Femur (tissue), 1 donor: ENCODE data around the gene KCTD20.
A peak's percentile ranks its signal among the peaks of the same experiment; 100 is the strongest.
"Not testable (repeated sequence)": the region's sequence is repeated elsewhere in the genome, so short reads cannot be mapped to it uniquely, and the experiment has no call there.

Source experiments
- DNase-seq: peaks from one replicate; pipeline ENCODE4 v3.0.0-alpha.2; 2017

The KCTD20 gene

DNA sequence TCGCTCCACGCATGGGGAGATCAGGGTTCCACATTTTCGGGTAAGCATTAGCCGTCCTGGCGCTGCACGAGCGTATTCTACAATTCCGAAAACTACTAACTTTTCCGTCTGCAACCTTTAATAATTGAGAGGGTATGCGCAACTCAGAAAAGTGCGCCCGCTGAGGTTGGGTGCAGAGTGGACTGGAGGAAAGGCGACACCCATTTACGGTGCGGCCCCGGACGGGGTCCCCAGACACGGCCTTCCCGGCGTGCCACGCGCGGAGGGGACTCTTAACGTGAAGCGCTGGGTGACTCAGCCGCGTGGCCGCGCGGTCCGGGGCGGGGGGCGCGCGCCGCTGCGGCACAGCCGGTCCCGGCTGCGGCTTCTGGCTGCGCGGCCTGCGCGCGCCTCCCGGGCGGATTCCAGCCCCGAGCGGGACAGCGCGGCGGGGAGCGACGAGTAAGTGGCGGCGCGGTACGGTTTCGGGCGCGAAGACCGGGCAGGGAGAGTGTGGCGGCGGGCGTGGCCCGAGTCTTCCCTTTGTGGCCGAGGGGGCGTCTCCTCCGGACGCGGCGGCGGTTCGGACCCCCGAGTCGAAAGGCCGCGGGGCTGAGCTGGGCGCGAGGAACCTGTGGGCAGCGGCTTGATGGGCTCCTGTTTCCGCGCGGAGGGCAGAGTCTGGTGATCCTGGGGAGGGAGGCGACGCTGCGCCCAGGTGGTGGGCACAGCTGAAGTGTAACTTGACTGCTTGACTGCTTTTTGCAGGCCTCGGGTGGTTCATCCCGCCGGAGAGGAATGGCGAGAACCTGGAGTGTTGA is at the start of gene KCTD20, which contains the start of gene PXT1:
KCTD20 (plus strand) TSS at position 330 of the 800 bp plus-strand sequence. CDS start 27,098 bp downstream, outside the sequence.
PXT1 (minus strand) TSS at position 184 of the 800 bp plus-strand sequence. CDS start 16,772 bp downstream, outside the sequence.
- peak; percentile 92 for DNase-seq

DNA sequence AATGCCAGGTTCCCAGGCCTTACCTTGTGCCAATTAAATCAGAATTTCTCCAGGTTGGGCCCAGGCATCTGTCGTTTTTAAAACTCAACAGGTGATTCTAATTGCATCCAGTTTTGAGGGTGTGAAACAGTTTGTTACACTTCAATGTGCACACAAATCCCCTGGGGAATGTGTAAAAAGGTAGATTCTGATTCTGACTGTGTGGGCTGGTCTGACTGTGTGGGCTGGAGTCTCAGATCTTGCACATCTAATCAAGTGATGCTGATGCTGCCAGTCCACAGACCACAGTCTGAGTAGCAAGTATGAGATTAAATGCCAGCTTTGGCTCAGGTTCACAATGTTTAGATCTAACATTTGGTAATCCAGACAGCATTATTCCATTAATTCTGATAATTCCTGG is 42.8 kb upstream of the KCTD20 start:
- DNase-seq, result no peak

DNA sequence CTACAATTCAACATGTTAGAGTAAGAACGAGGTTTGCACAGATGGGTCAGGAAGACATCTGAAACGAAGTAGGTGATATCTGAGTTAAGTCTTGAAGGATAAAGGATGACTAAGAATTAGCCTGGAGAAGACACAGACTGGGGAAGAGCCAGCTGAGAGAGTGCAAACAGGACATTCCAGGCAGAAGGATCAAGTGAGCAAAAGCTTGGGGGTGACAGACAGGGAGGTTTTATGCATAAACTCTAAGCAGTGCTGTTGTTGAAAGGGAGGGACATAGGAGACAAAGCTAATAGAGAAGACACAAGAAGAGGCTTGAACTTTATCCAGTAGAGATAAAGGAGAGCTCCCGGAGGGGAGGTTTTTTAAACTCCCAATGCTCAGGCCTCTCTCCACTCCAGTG is 40.3 kb upstream of the KCTD20 start:
- no peak for DNase-seq

- no peak for DNase-seq
Measured at GRCh38 chr6:36404164-36404563, 38.6 kb upstream of the KCTD20 start.

- not testable (repeated sequence) for DNase-seq
Measured at GRCh38 chr6:36409718-36410117, 33.1 kb upstream of the KCTD20 start.

- DNase-seq, result no peak
Measured at GRCh38 chr6:36413489-36414480, 29.0 kb upstream of the KCTD20 start.

- no peak for DNase-seq
Measured at GRCh38 chr6:36414481-36414880, 28.3 kb upstream of the KCTD20 start.

DNA sequence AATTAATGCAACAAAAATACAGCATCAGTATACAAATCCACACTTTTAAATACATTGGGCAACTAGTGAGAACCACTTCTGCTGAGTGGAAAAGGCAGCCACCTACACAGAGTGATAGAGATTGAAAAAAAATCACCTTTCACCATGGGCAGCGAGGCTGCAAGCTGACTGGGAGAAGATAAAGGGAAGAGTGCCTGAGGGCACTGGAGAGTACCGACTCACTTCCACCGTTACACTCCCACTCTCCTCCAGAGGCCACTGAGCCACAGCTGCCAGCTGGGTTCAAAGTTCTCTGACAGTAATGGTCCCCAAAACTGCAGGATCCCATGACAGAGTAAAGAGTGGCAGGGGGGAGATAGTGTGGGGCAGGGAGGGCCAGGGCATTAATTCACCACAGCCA is 24.2 kb upstream of the KCTD20 start:
- DNase-seq, result no peak

DNA sequence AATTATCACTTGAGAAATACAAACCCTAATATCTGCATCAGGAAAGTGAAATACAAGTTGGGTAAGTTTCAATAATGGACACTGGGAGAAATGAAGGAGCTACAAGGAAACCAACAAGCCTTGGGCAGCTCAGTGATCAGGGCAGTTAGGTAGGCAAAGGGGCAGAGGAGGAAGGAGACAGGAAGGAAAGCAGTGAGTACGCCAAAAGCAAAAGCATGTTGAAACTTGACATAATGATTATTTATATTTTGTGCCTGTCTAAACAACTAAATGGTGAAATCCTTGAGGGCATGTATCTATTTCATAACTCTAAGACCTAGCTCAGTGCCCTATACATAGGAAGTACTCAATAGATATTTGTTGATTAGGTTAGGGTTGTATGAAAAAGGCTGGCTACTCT is 23.5 kb upstream of the KCTD20 start:
- DNase-seq, result no peak

DNA sequence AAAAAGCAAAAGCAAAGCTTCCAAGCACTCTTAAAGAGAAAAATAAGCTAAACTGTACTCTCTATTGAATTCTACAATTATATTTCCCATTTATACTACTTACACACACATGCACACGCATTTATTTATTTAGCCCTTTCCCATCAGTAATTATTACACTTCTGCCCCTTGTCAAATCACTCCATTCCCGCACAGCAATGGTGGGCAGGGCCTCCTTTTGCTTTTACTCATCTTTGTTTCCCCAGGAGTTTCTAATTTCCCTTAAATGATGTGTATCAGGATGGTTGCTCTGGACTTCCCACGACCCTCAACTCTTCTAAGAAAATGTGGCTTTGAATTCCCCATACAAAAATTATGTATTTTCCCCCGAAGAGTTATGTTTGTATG is 20.1 kb upstream of the KCTD20 start:
- no peak for DNase-seq

DNA sequence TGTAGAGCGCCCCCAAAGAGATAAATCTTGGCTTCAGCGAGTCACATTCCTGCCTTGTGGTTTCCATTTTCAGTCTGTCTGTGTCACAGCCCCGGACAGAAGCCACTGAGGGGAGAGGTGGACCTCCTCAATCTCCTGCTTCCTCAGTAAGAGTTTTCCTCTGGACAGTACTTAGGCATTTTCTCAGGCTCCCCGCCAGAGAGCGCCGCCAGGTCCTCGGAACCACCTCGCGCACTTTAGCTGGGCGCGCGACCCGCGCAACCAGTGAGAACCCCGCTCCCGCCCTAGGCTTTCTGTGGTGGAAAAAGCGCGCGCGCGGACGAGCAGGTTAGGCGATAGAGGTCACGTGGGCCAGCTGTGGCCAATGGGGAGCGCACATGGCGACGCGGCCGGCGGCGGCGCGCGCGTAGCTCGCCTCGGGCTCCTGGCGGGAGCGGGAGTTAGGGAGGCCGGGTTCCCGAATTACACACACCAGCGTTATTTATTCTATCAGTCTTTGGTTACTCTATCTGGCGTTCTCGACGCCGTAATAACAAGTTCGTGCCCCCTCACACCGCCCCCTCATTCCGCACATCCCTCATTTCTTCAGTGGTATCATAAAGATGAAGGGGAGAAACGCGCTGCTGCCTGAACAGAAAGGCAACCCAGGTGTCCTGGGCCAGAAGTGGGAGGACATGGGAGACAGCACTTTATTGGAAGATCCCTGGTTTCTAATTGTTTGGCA is 19.5 kb upstream of the KCTD20 start:
- DNase-seq, result peak; percentile 99

GRCh38 chr6:36426622-36427021 is 16.2 kb upstream of the KCTD20 start:
- no peak for DNase-seq

- DNase-seq, result no peak
Measured at GRCh38 chr6:36428911-36429310, 13.9 kb upstream of the KCTD20 start.

GRCh38 chr6:36430351-36430750 is 12.4 kb upstream of the KCTD20 start:
- no peak for DNase-seq

DNA sequence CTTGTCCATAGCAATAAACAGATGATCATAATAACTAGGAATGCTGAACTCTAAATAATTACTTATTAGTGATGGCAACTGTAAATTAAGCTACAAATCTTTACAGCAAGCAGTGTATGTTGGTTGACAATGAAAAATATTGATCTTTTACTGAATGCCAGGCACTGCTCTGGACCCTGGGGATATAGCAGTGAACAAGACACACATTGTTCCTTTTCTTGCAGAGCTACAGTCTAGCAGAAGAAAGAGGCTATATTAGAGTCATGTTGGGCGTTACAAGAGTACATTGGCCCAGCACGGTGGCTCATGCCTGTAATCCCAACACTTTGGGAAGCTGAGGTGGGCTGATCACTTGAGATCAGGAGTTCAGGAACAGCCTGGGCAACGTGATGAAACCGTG is 11.6 kb upstream of the KCTD20 start:
- no peak for DNase-seq

- no peak for DNase-seq
Measured at GRCh38 chr6:36432151-36432671, 10.6 kb upstream of the KCTD20 start.

DNA sequence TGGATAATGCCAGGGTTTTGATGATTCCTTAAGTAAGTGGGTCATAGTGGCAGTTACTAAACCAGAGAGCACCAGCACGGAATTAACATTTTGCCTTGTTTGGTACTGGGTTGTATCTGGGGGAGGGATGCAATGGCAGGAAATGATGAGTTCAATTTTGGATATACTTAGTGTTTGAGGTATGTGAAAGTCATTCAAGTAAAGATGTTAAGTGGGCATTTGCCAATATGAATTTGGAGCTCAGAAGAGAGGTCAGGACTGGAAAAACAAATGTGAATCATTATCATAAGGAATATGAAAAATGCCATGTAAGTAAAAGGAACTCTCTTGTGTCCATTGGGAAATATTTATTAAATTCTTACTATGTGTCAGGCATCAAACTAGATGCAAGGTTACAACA is 6.3 kb upstream of the KCTD20 start:
- DNase-seq, result no peak

DNA sequence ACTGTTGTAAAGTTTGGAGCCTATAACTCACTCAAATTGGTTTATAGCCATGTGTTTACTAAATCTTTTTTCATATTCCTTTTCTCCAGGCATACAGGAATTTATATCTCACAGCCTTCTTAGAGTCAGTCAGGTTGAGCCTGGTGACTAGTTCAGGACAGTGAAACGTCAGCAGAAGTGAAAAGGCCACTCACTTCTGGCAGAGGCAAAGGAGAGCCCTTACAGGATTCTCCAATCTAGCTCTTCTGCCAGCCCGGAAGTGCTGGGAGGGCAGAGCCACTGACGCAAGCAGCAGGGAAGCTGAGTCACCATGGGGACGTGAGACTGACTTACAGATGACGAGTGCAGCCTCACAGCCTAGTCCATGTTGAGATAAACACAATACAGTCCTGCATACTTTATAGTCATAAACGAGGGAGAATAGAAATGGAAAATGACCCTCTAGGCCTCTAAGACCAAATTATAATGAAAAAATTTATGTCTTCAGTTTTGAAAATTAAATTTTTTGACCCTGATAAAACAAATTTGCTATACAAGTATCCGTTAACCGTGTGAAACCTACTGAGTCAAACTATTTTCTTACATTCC is 1.4 kb upstream of the KCTD20 start:
- DNase-seq, result peak; percentile 92

DNA sequence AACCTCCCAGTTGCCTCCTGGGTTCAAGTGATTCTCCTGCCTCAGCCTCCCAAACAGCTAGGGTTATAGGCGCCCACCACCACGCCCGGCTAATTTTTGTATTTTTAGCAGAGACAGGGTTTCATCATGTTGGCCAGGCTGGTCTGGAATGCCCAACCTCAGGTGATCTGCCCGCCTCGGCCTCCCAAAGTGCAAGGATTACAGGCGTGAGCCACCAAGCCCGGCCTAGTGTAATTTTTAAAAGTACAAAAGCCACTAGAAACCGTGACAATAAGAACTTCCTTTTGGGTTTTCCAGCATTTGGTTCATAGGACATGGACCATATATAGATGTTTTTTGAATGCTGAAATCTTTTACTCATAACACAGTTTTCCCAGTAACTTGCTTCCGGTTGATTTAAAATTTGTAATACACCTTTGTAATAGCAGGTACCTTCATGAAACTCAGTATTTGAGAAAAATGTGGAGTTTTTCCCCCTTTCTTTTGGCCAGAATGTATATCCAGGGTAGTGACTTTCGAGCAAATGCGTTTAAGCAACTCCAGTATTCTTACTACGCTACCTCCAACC is 613 bp upstream of the KCTD20 start:
- DNase-seq, result no peak

- DNase-seq, result no peak
Measured at GRCh38 chr6:36443471-36444428, 950 bp downstream of the KCTD20 start.

GRCh38 chr6:36444470-36444869 is 1.7 kb downstream of the KCTD20 start:
- DNase-seq, result no peak
